ENCODE measurements around the gene JAG2. TPM values are rescaled to one million over a fixed set of nuclear protein-coding genes. Genes with fewer than 3 reads are reported as not detected.

The JAG2 gene
- total and polyA plus RNA-seq, 2 of the 13 experiments (the other 11 are each of a cell fraction or from before 2014, with no cell fraction given): 0.04 to 0.16 TPM

- BruUV-seq (replicated peaks): no TSS peak
- Histone ChIP-seq H3K27ac (ENCODE audit: extremely low read length, insufficient read depth, low read length) (no peak overlapping the region), H3K36me3 (replicated peaks in 1 of 2; ENCODE audit: control insufficient read depth in 1 of 2, insufficient read depth in 2 of 2, low read length in 2 of 2) (no peaks in the 10 kb centered on the region), H4K20me1 (ENCODE audit: insufficient read depth, low read length) (no peaks in the 10 kb centered on the region), H3K79me2 (ENCODE audit: insufficient read depth, low read length) (no peaks in the 10 kb centered on the region), H3K4me2 (ENCODE audit: low read depth, low read length) (no peak overlapping the region), H3K4me3 (replicated peaks in 1 of 3; ENCODE audit: insufficient read depth in 1 of 3, low read depth in 2 of 3, low read length in 3 of 3) (no peak overlapping the region), H3K9me3 (ENCODE audit: low read length) (no peaks in the 10 kb centered on the region), H3K9ac (ENCODE audit: insufficient read depth, low read depth, low read length) (no peak overlapping the region), H3K4me1 (ENCODE audit: insufficient read depth, low read length) (peaks cover 9% of the 10 kb centered on the region; the same call in 1 of the 2 replicates), H2AFZ (ENCODE audit: low read length) (no peak overlapping the region), H3K27me3 (ENCODE audit: control insufficient read depth in 1 of 2, insufficient read depth in 2 of 2, low read length in 2 of 2) (peaks cover 28 to 56% of the 10 kb centered on the region in 2 experiments)
- TF ChIP-seq POLR2A (IDR thresholded peaks at IDR 0.05; ENCODE audit: insufficient read depth in 1 of 2, low read depth in 2 of 2, low read length in 2 of 2) (no peak), NAIF1 (CRISPR knock-in tag; IDR thresholded peaks at IDR 0.05; ENCODE audit: borderline replicate concordance) (no peak), HBP1 (CRISPR knock-in tag; IDR thresholded peaks at IDR 0.05; ENCODE audit: low read depth) (no peak), ZNF563 (CRISPR knock-in tag; IDR thresholded peaks at IDR 0.05) (no peak), TFDP1 (CRISPR knock-in tag; IDR thresholded peaks at IDR 0.05; ENCODE audit: borderline replicate concordance) (no peak)
- TF ChIP-seq, protein P1, sequence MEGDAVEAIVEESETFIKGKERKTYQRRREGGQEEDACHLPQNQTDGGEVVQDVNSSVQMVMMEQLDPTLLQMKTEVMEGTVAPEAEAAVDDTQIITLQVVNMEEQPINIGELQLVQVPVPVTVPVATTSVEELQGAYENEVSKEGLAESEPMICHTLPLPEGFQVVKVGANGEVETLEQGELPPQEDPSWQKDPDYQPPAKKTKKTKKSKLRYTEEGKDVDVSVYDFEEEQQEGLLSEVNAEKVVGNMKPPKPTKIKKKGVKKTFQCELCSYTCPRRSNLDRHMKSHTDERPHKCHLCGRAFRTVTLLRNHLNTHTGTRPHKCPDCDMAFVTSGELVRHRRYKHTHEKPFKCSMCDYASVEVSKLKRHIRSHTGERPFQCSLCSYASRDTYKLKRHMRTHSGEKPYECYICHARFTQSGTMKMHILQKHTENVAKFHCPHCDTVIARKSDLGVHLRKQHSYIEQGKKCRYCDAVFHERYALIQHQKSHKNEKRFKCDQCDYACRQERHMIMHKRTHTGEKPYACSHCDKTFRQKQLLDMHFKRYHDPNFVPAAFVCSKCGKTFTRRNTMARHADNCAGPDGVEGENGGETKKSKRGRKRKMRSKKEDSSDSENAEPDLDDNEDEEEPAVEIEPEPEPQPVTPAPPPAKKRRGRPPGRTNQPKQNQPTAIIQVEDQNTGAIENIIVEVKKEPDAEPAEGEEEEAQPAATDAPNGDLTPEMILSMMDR (CRISPR knock-in tag; IDR thresholded peaks at IDR 0.05): peak; percentile 15; the same call in 1 of the 2 replicates
- TF ChIP-seq, protein P2, sequence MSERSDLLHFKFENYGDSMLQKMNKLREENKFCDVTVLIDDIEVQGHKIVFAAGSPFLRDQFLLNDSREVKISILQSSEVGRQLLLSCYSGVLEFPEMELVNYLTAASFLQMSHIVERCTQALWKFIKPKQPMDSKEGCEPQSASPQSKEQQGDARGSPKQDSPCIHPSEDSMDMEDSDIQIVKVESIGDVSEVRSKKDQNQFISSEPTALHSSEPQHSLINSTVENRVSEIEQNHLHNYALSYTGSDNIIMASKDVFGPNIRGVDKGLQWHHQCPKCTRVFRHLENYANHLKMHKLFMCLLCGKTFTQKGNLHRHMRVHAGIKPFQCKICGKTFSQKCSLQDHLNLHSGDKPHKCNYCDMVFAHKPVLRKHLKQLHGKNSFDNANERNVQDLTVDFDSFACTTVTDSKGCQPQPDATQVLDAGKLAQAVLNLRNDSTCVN (CRISPR knock-in tag; IDR thresholded peaks at IDR 0.05; ENCODE audit: borderline replicate concordance): no peak
- in situ Hi-C loops (cut with HindIII; ENCODE audit: extremely low pct_ligation_motif_present, low pct_unique_long_range_greater_than_20kb): no loop called here
- ChIA-PET POLR2A (no interaction called here), CTCF (ENCODE audit: low intra/inter-chr PET ratio, low total read pairs) (no interaction called here)
- FAIRE-seq (no peak), ATAC-seq (no peak), DNase-seq (ENCODE audit: low spot score) (no peak)
- WGBS (ENCODE audit: low lambda C conversion rate): 50% methylated on average over 2 of the region's 37 CpGs
- intact Hi-C loops (cut with micrococcal nuclease; ENCODE audit: unreplicated experiment): no loop called here
These were observed 17.3 kb downstream of the JAG2 start for GRCh38 chr14:105151084-105151837.
